ENCODE data around the gene DNAI1. TPM values are rescaled to one million over a fixed set of nuclear protein-coding genes. Genes with fewer than 3 reads are reported as not detected.

The DNAI1 gene
- total RNA-seq, 1 donor from 2014 or later = 1.8 TPM

GRCh38 chr9:34440017-34440416 is 18.6 kb upstream of the DNAI1 start:
- H3K27ac Mint-ChIP-seq (ENCODE audit: unreplicated experiment) = no peak overlapping the region
- peaks cover 9% of the 10 kb centered on the region for H3K4me1 ChIP-seq (ENCODE audit: insufficient read depth, low read length)
- peaks cover 72% of the 10 kb centered on the region for H4K20me1 ChIP-seq (ENCODE audit: insufficient read depth, low read length)
- DNase-seq (ENCODE audit: low read depth) (no peak), FAIRE-seq (no peak)
- peaks cover 24% of the 10 kb centered on the region for H3K79me2 ChIP-seq (ENCODE audit: insufficient read depth, low read length)
- peaks cover 2% of the 10 kb centered on the region for H3K9me3 Mint-ChIP-seq (ENCODE audit: unreplicated experiment)
- H3K27me3 Mint-ChIP-seq (ENCODE audit: low read depth, unreplicated experiment) = no peaks in the 10 kb centered on the region
- no peak overlapping the region for H3K4me3 Mint-ChIP-seq (ENCODE audit: unreplicated experiment)
- H3K4me3 ChIP-seq (ENCODE audit: insufficient read depth, low read depth, low read length) = no peak overlapping the region
- H3K4me2 ChIP-seq (ENCODE audit: low read length) = no peak overlapping the region
- no peaks in the 10 kb centered on the region for H3K9me3 ChIP-seq (ENCODE audit: insufficient read depth, low read depth, low read length)
- H3K36me3 ChIP-seq (ENCODE audit: insufficient read depth, low read length) = no peaks in the 10 kb centered on the region
- H2AFZ ChIP-seq (ENCODE audit: low read depth, low read length) = no peak overlapping the region
- H3K36me3 Mint-ChIP-seq (ENCODE audit: low read depth, unreplicated experiment) = peaks cover 22% of the 10 kb centered on the region
- H3K4me1 Mint-ChIP-seq (ENCODE audit: low read depth, unreplicated experiment) = peaks cover 38% of the 10 kb centered on the region
- no peak overlapping the region for H3K27ac ChIP-seq (ENCODE audit: low read depth, low read length)
- TF ChIP-seq EZH2 (IDR thresholded peaks at IDR 0.05; ENCODE audit: insufficient read depth, low read length) = no peak
- TF ChIP-seq, protein P1, sequence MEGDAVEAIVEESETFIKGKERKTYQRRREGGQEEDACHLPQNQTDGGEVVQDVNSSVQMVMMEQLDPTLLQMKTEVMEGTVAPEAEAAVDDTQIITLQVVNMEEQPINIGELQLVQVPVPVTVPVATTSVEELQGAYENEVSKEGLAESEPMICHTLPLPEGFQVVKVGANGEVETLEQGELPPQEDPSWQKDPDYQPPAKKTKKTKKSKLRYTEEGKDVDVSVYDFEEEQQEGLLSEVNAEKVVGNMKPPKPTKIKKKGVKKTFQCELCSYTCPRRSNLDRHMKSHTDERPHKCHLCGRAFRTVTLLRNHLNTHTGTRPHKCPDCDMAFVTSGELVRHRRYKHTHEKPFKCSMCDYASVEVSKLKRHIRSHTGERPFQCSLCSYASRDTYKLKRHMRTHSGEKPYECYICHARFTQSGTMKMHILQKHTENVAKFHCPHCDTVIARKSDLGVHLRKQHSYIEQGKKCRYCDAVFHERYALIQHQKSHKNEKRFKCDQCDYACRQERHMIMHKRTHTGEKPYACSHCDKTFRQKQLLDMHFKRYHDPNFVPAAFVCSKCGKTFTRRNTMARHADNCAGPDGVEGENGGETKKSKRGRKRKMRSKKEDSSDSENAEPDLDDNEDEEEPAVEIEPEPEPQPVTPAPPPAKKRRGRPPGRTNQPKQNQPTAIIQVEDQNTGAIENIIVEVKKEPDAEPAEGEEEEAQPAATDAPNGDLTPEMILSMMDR (IDR thresholded peaks at IDR 0.05; ENCODE audit: insufficient read depth, low read depth, low read length) = no peak
- H3K9ac ChIP-seq (ENCODE audit: low read length) = no peak overlapping the region
- H3K27me3 ChIP-seq (ENCODE audit: insufficient read depth, low read length) = no peaks in the 10 kb centered on the region

DNA sequence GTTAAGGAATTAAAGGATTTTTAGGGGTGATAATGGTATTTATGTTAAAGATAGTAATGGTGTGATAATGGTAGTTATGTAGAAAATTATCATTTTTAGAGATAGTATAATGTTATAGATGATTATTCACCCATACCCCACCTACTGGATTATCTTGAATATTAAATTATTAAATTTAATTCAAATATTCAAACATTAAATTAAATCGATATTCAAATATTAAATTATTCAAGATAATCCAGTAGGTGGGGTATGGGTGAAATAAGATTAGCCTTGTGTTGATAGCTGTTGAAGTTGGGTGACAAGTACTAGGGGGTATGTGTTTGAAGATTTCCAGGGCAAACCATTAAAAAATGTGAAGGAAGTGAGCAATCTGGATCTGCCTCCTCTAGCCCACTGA is 15.8 kb upstream of the DNAI1 start:
- no peaks in the 10 kb centered on the region for H3K27me3 Mint-ChIP-seq (ENCODE audit: low read depth, unreplicated experiment)
- no peak overlapping the region for H2AFZ ChIP-seq (ENCODE audit: low read depth, low read length)
- no peak overlapping the region for H3K27ac Mint-ChIP-seq (ENCODE audit: unreplicated experiment)
- H3K4me3 ChIP-seq (ENCODE audit: insufficient read depth, low read depth, low read length) = no peak overlapping the region
- peaks cover 20% of the 10 kb centered on the region for H3K36me3 Mint-ChIP-seq (ENCODE audit: low read depth, unreplicated experiment)
- H3K27ac ChIP-seq (ENCODE audit: low read depth, low read length) = no peak overlapping the region
- H3K4me3 Mint-ChIP-seq (ENCODE audit: unreplicated experiment) = no peak overlapping the region
- no peaks in the 10 kb centered on the region for H3K36me3 ChIP-seq (ENCODE audit: insufficient read depth, low read length)
- no peak overlapping the region for H3K4me2 ChIP-seq (ENCODE audit: low read length)
- no peaks in the 10 kb centered on the region for H3K9me3 ChIP-seq (ENCODE audit: insufficient read depth, low read depth, low read length)
- FAIRE-seq (no peak), DNase-seq (ENCODE audit: low read depth) (no peak)
- H4K20me1 ChIP-seq (ENCODE audit: insufficient read depth, low read length) = peaks cover 81% of the 10 kb centered on the region
- peaks cover 58% of the 10 kb centered on the region for H3K4me1 Mint-ChIP-seq (ENCODE audit: low read depth, unreplicated experiment)
- H3K4me1 ChIP-seq (ENCODE audit: insufficient read depth, low read length) = peaks cover 9% of the 10 kb centered on the region
- TF ChIP-seq EZH2 (IDR thresholded peaks at IDR 0.05; ENCODE audit: insufficient read depth, low read length) = no peak
- no peak overlapping the region for H3K9ac ChIP-seq (ENCODE audit: low read length)
- no peaks in the 10 kb centered on the region for H3K27me3 ChIP-seq (ENCODE audit: insufficient read depth, low read length)
- H3K9me3 Mint-ChIP-seq (ENCODE audit: unreplicated experiment) = peaks cover 2% of the 10 kb centered on the region
- peaks cover 38% of the 10 kb centered on the region for H3K79me2 ChIP-seq (ENCODE audit: insufficient read depth, low read length)

DNA sequence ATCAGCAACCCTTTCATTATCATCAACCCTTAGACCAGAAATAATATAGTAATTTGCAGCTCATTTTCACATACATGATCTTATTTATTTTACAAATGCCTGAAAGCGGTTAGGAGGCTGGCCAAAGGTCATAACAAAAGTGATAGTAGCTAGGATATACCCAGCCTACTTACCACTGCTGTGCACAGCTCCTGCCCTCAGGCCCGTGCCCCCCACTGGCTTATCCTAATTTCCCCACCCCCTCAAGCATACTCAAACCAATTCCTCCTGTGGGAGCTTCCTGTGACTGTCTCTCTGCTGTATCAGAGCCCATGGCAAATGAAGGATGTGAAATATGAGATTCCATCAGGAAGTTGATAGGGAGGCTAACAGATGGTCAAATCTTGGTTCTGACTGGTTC is 15.1 kb upstream of the DNAI1 start:
- H4K20me1 ChIP-seq (ENCODE audit: insufficient read depth, low read length) = peaks cover 89% of the 10 kb centered on the region
- H3K27me3 ChIP-seq (ENCODE audit: insufficient read depth, low read length) = no peaks in the 10 kb centered on the region
- TF ChIP-seq EZH2 (IDR thresholded peaks at IDR 0.05; ENCODE audit: insufficient read depth, low read length) = no peak
- TF ChIP-seq, protein P1 (IDR thresholded peaks at IDR 0.05; ENCODE audit: insufficient read depth, low read depth, low read length) = no peak
- H3K4me2 ChIP-seq (ENCODE audit: low read length) = no peak overlapping the region
- DNase-seq (ENCODE audit: low read depth) (no peak), FAIRE-seq (no peak)
- H3K4me1 ChIP-seq (ENCODE audit: insufficient read depth, low read length) = peaks cover 9% of the 10 kb centered on the region
- H3K9ac ChIP-seq (ENCODE audit: low read length) = no peak overlapping the region
- H3K9me3 ChIP-seq (ENCODE audit: insufficient read depth, low read depth, low read length) = no peaks in the 10 kb centered on the region
- H3K27ac ChIP-seq (ENCODE audit: low read depth, low read length) = no peak overlapping the region
- Mint-ChIP-seq H3K9me3 (ENCODE audit: unreplicated experiment) (peaks cover 2% of the 10 kb centered on the region), H3K27me3 (ENCODE audit: low read depth, unreplicated experiment) (no peaks in the 10 kb centered on the region), H3K4me1 (ENCODE audit: low read depth, unreplicated experiment) (peaks cover 58% of the 10 kb centered on the region), H3K27ac (ENCODE audit: unreplicated experiment) (no peak overlapping the region), H3K36me3 (ENCODE audit: low read depth, unreplicated experiment) (peaks cover 20% of the 10 kb centered on the region), H3K4me3 (ENCODE audit: unreplicated experiment) (no peak overlapping the region)
- no peak overlapping the region for H3K4me3 ChIP-seq (ENCODE audit: insufficient read depth, low read depth, low read length)
- H3K36me3 ChIP-seq (ENCODE audit: insufficient read depth, low read length) = no peaks in the 10 kb centered on the region
- peaks cover 44% of the 10 kb centered on the region for H3K79me2 ChIP-seq (ENCODE audit: insufficient read depth, low read length)
- no peak overlapping the region for H2AFZ ChIP-seq (ENCODE audit: low read depth, low read length)

Measured in astrocyte (in vitro differentiated cells and primary cell).